ENCODE measurements around the gene C20orf204.

The C20orf204 gene

GRCh38 chr20:64040231-64041039 is 4.5 kb downstream of the C20orf204 start:
- in situ Hi-C loops (cut with HindIII; ENCODE audit: low pct_unique_long_range_greater_than_20kb, low sequenced_read_pairs): no loop called here
- DNase-seq (ENCODE audit: low read depth in 1 of 2, low spot score in 1 of 2): no peak
- TF ChIP-seq JUND (IDR thresholded peaks at IDR 0.05; ENCODE audit: low read depth): no peak

- DNase-seq (ENCODE audit: low read depth in 1 of 2, low spot score in 1 of 2): no peak
- no peak for TF ChIP-seq JUND (IDR thresholded peaks at IDR 0.05; ENCODE audit: low read depth)
- in situ Hi-C loops (cut with HindIII; ENCODE audit: low pct_unique_long_range_greater_than_20kb, low sequenced_read_pairs): no loop called here
These were observed 5.2 kb downstream of the C20orf204 start for GRCh38 chr20:64041040-64041780.

- TF ChIP-seq JUND (IDR thresholded peaks at IDR 0.05; ENCODE audit: low read depth): no peak
- DNase-seq (ENCODE audit: low read depth in 1 of 2, low spot score in 1 of 2): no peak
- in situ Hi-C loops (cut with HindIII; ENCODE audit: low pct_unique_long_range_greater_than_20kb, low sequenced_read_pairs): no loop called here
These were observed 5.7 kb downstream of the C20orf204 start for GRCh38 chr20:64041781-64042053.

GRCh38 chr20:64042054-64042781 is 6.2 kb downstream of the C20orf204 start:
- in situ Hi-C loops (cut with HindIII; ENCODE audit: low pct_unique_long_range_greater_than_20kb, low sequenced_read_pairs): no loop called here
- TF ChIP-seq JUND (IDR thresholded peaks at IDR 0.05; ENCODE audit: low read depth): no peak
- DNase-seq (ENCODE audit: low read depth in 1 of 2, low spot score in 1 of 2): no peak

GRCh38 chr20:64043768-64044167 is 7.8 kb downstream of the C20orf204 start:
- DNase-seq (ENCODE audit: low read depth in 1 of 2, low spot score in 1 of 2): no peak
- in situ Hi-C loops (cut with HindIII; ENCODE audit: low pct_unique_long_range_greater_than_20kb, low sequenced_read_pairs): no loop called here
- no peak for TF ChIP-seq JUND (IDR thresholded peaks at IDR 0.05; ENCODE audit: low read depth)

GRCh38 chr20:64044484-64045247 is 8.7 kb downstream of the C20orf204 start:
- peak; percentile 81 to 86 for DNase-seq (ENCODE audit: low read depth in 1 of 2, low spot score in 1 of 2)
- no peak for TF ChIP-seq JUND (IDR thresholded peaks at IDR 0.05; ENCODE audit: low read depth)
- in situ Hi-C loops (cut with HindIII; ENCODE audit: low pct_unique_long_range_greater_than_20kb, low sequenced_read_pairs): no loop called here

GRCh38 chr20:64045346-64046011 is 9.5 kb downstream of the C20orf204 start:
- no peak for TF ChIP-seq JUND (IDR thresholded peaks at IDR 0.05; ENCODE audit: low read depth)
- DNase-seq (ENCODE audit: low read depth in 1 of 2, low spot score in 1 of 2): peak in 1 of 2 experiments; percentile 76
- in situ Hi-C loops (cut with HindIII; ENCODE audit: low pct_unique_long_range_greater_than_20kb, low sequenced_read_pairs): no loop called here

GRCh38 chr20:64047046-64047389 is 11.0 kb downstream of the C20orf204 start:
- no peak for TF ChIP-seq JUND (IDR thresholded peaks at IDR 0.05; ENCODE audit: low read depth)
- in situ Hi-C loops (cut with HindIII; ENCODE audit: low pct_unique_long_range_greater_than_20kb, low sequenced_read_pairs): no loop called here
- DNase-seq (ENCODE audit: low read depth in 1 of 2, low spot score in 1 of 2): no peak

GRCh38 chr20:64047968-64048401 is 12.0 kb downstream of the C20orf204 start:
- in situ Hi-C loops (cut with HindIII; ENCODE audit: low pct_unique_long_range_greater_than_20kb, low sequenced_read_pairs): no loop called here
- DNase-seq (ENCODE audit: low read depth in 1 of 2, low spot score in 1 of 2): no peak
- TF ChIP-seq JUND (IDR thresholded peaks at IDR 0.05; ENCODE audit: low read depth): no peak

- DNase-seq (ENCODE audit: low read depth in 1 of 2, low spot score in 1 of 2): no peak
- in situ Hi-C loops (cut with HindIII; ENCODE audit: low pct_unique_long_range_greater_than_20kb, low sequenced_read_pairs): no loop called here
- no peak for TF ChIP-seq JUND (IDR thresholded peaks at IDR 0.05; ENCODE audit: low read depth)
These were observed 12.5 kb downstream of the C20orf204 start for GRCh38 chr20:64048402-64049044.

- DNase-seq (ENCODE audit: low read depth in 1 of 2, low spot score in 1 of 2): peak; percentile 60 to 68
- TF ChIP-seq JUND (IDR thresholded peaks at IDR 0.05; ENCODE audit: low read depth): no peak
These were observed 13.3 kb downstream of the C20orf204 start, which contains the start of gene SOX18 for GRCh38 chr20:64049060-64049877. Gene SOX18, minus strand, starts transcription at chr20:64049639. Its CDS starts 123 bp downstream, at chr20:64049516.

More at GRCh38 chr20:64049060-64049877, 13.3 kb downstream of the C20orf204 start, which contains the start of gene SOX18:
- in situ Hi-C loops (cut with HindIII; ENCODE audit: low pct_unique_long_range_greater_than_20kb, low sequenced_read_pairs): no loop called here

All from T47D (cell line).